HG03342 (cell line): ENCODE results near the gene KRT26.
"Not testable (repeated sequence)": the region's sequence is repeated elsewhere in the genome, so short reads cannot be mapped to it uniquely, and the experiment has no call there.

ENCODE experiments used
- ATAC-seq: cut with Tn5 transposase; IDR thresholded peaks from one replicate; pipeline ENCODE4 v1.9.1; 2021; ENCODE audit warnings: mild to moderate bottlenecking, moderate library complexity; ENCODE audit not compliant: unreplicated experiment

Gene KRT26

DNA sequence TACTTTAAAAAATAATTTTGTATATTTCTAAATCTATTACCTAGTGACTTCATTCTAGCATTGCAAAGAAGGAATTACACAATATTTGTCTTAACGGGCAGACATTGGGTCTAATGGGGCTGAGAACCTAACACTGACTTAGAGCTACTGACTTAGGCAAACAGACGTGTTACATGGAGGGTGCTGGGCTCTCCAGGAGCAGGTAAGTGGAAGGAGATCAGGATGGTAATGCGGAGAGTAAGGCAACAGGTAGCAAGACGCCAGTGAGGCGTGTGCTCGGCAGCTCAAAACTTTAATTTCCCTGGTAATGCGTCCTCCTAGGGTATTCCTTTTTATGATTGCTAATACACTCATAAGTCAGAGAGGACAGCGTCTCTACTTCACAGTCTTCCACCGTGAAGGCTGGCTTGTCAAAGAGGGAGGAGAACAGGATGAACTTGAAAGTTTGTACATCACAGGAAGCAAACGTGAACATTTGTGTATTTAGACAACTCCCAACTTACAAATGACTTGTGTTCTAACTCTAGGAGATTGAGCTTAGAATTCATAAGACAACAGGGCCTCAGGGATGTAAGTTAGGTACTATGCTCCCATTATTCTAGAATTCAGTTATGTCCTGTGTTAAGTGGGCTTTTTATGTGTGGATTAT lies 23.1 kb upstream of the KRT26 start:
- no peak for ATAC-seq

GRCh38 chr17:40794466-40794865 lies 22.5 kb upstream of the KRT26 start:
- no peak for ATAC-seq

GRCh38 chr17:40793832-40794231 lies 21.8 kb upstream of the KRT26 start:
- no peak for ATAC-seq

DNA sequence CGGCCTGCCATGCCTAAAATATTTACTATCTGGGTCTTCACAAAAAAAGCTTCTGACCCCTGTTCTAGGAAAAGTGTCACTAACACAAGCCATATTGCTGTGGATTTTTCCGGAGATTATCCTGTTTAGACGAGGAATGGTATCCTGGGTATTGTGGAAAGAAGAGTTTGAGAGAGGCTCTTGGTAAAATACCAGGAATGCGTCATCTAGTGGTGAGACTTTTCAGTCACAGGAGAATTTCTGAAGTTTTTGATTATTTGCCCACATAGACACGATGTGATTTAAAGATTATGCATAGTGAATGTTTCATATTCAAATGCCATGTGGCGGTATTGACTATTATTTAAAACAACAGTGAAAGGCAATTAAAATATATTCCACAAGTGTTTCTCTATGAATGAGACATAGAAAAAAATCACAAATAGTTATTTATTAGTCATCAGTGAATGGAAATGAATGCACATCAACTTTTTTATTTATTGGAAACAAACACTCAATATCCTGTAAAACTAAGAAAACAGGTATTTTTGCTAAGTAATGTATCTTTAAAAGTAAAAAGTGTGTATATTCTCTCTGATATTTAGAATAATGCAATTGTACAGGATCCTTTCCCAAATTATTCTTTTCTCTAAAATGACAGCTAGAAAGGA lies 19.9 kb upstream of the KRT26 start:
- ATAC-seq: no peak

DNA sequence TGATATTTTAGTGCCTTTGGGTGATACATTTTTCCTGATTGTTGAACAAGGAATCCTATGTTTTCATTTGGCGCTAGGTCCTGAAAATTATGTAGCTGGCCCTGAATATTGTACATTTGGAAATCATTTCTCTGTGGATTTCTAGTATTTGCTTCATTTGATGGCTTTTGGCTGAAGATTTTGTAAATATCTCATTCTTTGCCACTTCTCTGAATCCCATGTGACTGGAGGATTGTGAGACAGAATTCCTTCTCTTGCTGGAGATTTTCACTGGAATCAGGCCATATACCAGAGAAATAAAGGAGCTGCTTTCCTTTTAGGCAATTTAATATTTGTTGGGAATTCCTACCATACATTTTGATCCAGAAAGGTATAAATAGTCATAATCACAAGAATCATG lies 19.1 kb upstream of the KRT26 start:
- no peak for ATAC-seq

DNA sequence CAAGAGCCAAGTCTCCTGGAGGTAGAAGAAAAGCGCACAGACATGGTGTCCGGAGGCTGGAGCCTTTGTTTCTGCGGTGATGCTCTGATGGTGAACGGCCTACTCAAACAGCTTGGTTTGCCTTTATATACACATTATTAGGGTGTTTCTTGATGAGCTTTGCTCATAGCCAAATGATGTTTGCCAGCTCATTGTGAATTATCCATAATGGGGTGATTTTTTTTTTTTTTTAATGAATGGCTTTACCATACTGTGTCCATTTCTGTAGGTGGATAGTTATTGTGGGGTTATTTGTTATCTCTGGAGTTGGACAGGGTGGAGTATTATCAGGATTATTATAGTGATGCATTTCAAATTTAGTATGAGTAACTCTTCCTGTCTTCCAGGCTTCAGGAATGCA lies 10.4 kb upstream of the KRT26 start, which contains the start of gene KRT27:
Gene KRT27 (minus strand): TSS at position 101 of the 400 bp plus-strand sequence. CDS start 57 bp downstream, at position 44.
- ATAC-seq: no peak

DNA sequence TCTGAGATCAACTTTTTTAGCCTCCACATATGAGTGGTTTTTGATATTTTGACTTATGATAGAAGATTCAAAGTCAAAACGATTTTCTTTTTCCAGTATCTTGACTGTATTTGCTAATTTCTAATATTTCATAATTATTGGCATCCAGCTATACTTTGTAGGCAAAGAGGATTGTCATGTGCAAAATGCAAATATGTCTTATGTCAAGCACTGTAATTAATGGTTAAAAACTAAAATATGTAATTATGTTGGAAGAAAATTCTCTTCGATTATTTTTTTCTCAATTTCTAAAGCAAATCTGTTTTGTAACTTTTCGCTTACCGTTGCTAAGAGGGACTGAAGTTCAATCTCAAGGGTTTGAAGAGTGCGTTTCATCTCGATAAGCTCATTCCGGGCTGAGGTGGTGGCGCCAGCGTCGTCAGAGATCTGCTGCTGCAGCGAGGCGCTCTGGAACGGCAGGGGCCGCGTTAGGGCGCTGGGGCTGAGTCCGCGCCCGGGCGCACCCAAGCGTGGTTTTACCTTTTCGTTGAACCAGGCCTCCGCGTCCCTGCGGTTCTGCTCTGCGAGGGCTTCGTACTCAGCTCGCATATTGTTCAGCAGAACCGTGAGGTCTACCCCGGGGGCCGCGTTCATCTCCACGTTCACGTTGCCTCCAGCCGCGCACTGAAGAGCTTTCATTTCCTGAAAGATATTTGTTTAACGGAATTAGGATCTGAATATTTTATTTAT lies 7.3 kb upstream of the KRT26 start:
- ATAC-seq: no peak

GRCh38 chr17:40778461-40778860 lies 6.5 kb upstream of the KRT26 start:
- no peak for ATAC-seq

GRCh38 chr17:40777971-40778370 lies 6.0 kb upstream of the KRT26 start:
- ATAC-seq: no peak

- no peak for ATAC-seq
Measured at GRCh38 chr17:40777459-40777858, 5.5 kb upstream of the KRT26 start.

- no peak for ATAC-seq
Measured at GRCh38 chr17:40775945-40776344, 3.9 kb upstream of the KRT26 start.

DNA sequence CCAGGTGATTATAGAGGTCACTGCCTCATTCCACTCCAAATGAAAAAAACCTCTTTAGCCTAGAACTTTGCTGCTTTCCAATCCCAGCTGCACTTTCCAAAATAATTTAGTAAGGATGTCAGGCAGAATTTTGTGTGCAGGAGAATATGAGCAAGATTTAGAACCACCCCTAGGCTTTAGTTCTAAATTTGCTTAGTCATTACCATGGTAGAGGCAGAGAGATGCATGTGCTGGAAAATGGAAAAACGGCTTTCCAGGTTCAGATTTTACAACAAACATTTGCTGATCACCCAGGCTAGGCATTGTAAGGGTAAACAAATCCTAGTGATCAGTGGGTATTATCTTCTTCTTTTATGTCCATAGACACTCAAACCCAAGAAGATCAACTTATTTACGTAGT lies 6.3 kb downstream of the KRT26 start:
- ATAC-seq: no peak

DNA sequence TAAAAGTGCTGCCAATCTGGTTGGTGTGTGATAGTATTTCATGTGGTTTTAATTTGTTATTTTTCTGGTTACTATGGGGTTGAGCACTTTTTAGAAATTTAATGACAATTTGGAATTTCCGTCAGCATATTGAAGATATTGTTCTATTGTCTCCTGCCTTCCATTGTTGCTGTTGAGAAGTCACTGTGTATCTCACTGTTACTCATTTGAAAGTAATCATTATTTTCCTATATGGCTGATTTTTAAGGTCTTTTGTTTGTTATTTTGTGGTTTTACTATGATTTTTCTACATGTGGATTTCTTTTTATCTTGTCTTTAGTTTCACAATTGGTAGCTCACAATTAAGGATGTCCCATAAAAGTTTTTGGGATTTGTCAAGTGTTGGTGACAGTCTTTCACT lies 8.2 kb downstream of the KRT26 start:
- no peak for ATAC-seq

DNA sequence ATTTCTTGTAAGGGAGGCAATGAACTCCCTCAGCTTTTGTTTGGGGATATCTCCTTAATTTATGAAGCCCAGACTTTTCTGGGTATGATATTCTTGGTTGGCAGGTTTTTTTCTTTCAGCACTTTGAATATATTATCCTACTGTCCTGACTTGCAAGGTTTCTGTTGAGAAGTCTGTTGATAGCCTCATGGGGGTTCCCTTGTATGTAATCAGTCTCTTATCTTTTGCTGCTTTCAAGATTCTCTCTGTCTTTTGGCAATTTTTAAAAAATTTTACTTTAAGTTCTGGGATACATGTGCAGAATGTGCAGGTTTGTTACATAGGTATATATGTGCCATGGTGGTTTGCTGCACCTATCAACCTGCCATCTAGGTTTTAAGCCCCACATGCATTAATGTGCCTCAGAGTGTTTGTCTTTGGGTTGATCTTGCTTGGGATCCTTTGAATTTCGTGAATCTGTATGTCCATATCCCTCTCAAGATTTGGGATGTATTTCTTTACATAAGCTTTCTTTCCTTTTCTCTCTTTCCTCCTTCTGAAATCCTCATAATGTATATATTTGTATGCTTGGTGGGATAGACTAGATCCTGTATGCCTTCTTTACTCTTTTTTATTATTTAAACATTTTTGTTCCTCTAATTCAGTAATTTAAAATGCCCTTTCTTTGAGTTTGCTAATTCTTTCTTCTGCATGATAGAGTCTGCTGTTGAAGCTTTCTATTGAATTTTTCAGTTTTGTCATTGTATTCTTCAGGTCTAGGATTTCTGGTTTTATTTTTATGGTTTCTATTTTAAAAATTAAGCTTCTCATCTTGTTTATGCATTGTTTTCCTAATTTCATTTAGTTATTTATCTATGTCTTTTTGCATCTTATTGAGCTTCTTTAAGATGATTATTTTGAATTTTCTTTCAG lies 11.6 kb downstream of the KRT26 start:
- ATAC-seq: no peak

- ATAC-seq: no peak
Measured at GRCh38 chr17:40755231-40755630, 16.8 kb downstream of the KRT26 start, which contains the start of gene KRT25. KRT25 (minus strand) TSS chr17:40755331; CDS start chr17:40755271, 60 bp downstream.

- no peak for ATAC-seq
Measured at GRCh38 chr17:40753804-40754203, 18.2 kb downstream of the KRT26 start.

- ATAC-seq: no peak
Measured at GRCh38 chr17:40751065-40751464, 20.9 kb downstream of the KRT26 start.

DNA sequence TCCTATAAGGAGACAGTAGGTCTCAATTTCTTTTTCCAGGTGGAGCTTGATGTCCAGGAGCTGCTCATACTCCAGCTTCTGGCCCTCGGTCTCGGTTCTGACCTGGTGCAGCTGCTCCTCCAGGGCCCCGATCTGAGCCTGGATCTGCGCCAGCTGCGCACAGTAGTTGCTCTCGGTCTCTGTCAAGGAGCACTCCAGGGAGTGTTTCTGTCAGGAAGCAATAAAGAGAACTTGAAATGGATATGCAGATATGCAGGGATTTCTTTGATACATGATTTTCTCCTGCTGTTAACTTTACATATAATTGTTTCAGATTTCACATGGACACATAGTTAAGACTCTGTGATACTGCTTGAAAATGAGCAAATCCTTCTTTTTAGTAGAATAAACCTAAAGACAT lies 21.6 kb downstream of the KRT26 start:
- no peak for ATAC-seq

- ATAC-seq: not testable (repeated sequence)
Measured at GRCh38 chr17:40748666-40749065, 23.3 kb downstream of the KRT26 start.

GRCh38 chr17:40738553-40738952 lies 33.4 kb downstream of the KRT26 start:
- ATAC-seq: no peak

- ATAC-seq: no peak
Measured at GRCh38 chr17:40735016-40735415, 37.0 kb downstream of the KRT26 start.
